ENCODE data around the gene ANXA1. TPM values are rescaled to one million over a fixed set of nuclear protein-coding genes. Genes with fewer than 3 reads are reported as not detected.
A peak's percentile ranks its signal among the peaks of the same experiment; 100 is the strongest.

Gene ANXA1
- total RNA-seq, 1 experiment from 2014 or later: 2.1 TPM

- TF ChIP-seq ERG (CRISPR knock-in tag; IDR thresholded peaks at IDR 0.05) (no peak), ZNF423 (CRISPR knock-in tag; IDR thresholded peaks at IDR 0.05) (no peak), STAT6 (CRISPR knock-in tag; conservative IDR thresholded peaks at IDR 0.05; ENCODE audit: low read depth) (no peak), E2F1 (CRISPR knock-in tag; IDR thresholded peaks at IDR 0.05) (no peak), TEAD4 (CRISPR knock-in tag; IDR thresholded peaks at IDR 0.05) (no peak), MLX (CRISPR knock-in tag; IDR thresholded peaks at IDR 0.05) (no peak), ETV6 (CRISPR knock-in tag; IDR thresholded peaks at IDR 0.05) (no peak), ATF3 (CRISPR knock-in tag; conservative IDR thresholded peaks at IDR 0.05) (no peak), USF2 (CRISPR knock-in tag; IDR thresholded peaks at IDR 0.05) (no peak)
Observed at GRCh38 chr9:73149371-73150067, 2.1 kb upstream of the ANXA1 start (continued).

GRCh38 chr9:73152543-73152844, 829 bp downstream of the ANXA1 start:
- H3K4me3 Mint-ChIP-seq: no peak overlapping the region

GRCh38 chr9:73152953-73153352, 1.3 kb downstream of the ANXA1 start:
- ChIA-PET CTCF (interaction anchor here (1.7 kb wide), 1 partner anchor 45 kb away, joined by 8 read pairs; no protein-coding TSS in a partner anchor), POLR2A (no interaction called here)
- Mint-ChIP-seq H3K27me3 (ENCODE audit: low read depth) (no peaks in the 10 kb centered on the region), H3K4me1 (peaks cover 51% of the 10 kb centered on the region), H3K36me3 (no peaks in the 10 kb centered on the region), H3K27ac (no peak overlapping the region), H3K4me3 (no peak overlapping the region), H3K9me3 (0 out of 2 replicates have a peak, but pooled peaks cover 3% of the 10 kb centered on the region)
- no peak for DNase-seq (ENCODE audit: low spot score)
- no peak for ATAC-seq
- TF ChIP-seq RELA (CRISPR knock-in tag; IDR thresholded peaks at IDR 0.05; ENCODE audit: borderline replicate concordance): no peak
- no peak for TF ChIP-seq JAZF1 (CRISPR knock-in tag; IDR thresholded peaks at IDR 0.05)
- no peak for TF ChIP-seq ERG (CRISPR knock-in tag; IDR thresholded peaks at IDR 0.05)
- no peak for TF ChIP-seq SOX15 (CRISPR knock-in tag; IDR thresholded peaks at IDR 0.05)
- TF ChIP-seq CDX4 (CRISPR knock-in tag; IDR thresholded peaks at IDR 0.05; ENCODE audit: borderline replicate concordance): no peak
- no peak for TF ChIP-seq TEAD4 (CRISPR knock-in tag; IDR thresholded peaks at IDR 0.05)
- no peak for TF ChIP-seq IRF1 (CRISPR knock-in tag; IDR thresholded peaks at IDR 0.05)
- no peak for TF ChIP-seq JUN (CRISPR knock-in tag; IDR thresholded peaks at IDR 0.05)
- TF ChIP-seq HMGA2 (CRISPR knock-in tag; IDR thresholded peaks at IDR 0.05): no peak
- no peak for TF ChIP-seq EMX1 (CRISPR knock-in tag; IDR thresholded peaks at IDR 0.05)
- TF ChIP-seq TCF7 (CRISPR knock-in tag; IDR thresholded peaks at IDR 0.05; ENCODE audit: low read depth): no peak
- TF ChIP-seq ZNF396 (CRISPR knock-in tag; IDR thresholded peaks at IDR 0.05; ENCODE audit: borderline replicate concordance): no peak

More at GRCh38 chr9:73152543-73152844, 829 bp downstream of the ANXA1 start:
- TF ChIP-seq IRF1 (CRISPR knock-in tag; IDR thresholded peaks at IDR 0.05): no peak
- CTCF ChIA-PET: interaction anchor here (0.6 to 1.7 kb wide), 2 partner anchors 45 to 1056 kb away, joined by 3 to 8 read pairs; no protein-coding TSS in a partner anchor
- no peak for DNase-seq (ENCODE audit: low spot score)
- Mint-ChIP-seq H3K9me3 (0 out of 2 replicates have a peak, but pooled peaks cover 3% of the 10 kb centered on the region), H3K27ac (peak overlapping the region; percentile 63; the same call in 1 of the 2 replicates), H3K27me3 (ENCODE audit: low read depth) (no peaks in the 10 kb centered on the region), H3K36me3 (no peaks in the 10 kb centered on the region), H3K4me1 (peaks cover 47% of the 10 kb centered on the region)
- ATAC-seq: no peak
- POLR2A ChIA-PET: no interaction called here
